HG02678 (cell line): ENCODE measurements around the gene CCDC192.

Source experiments
- ATAC-seq: cut with Tn5 transposase; IDR thresholded peaks from one replicate; pipeline ENCODE4 v1.9.1; 2021; ENCODE audit warnings: mild to moderate bottlenecking, moderate library complexity; ENCODE audit not compliant: unreplicated experiment

CCDC192 gene

GRCh38 chr5:127872494-127872893 is 169.3 kb downstream of the CCDC192 start:
- no peak for ATAC-seq

DNA sequence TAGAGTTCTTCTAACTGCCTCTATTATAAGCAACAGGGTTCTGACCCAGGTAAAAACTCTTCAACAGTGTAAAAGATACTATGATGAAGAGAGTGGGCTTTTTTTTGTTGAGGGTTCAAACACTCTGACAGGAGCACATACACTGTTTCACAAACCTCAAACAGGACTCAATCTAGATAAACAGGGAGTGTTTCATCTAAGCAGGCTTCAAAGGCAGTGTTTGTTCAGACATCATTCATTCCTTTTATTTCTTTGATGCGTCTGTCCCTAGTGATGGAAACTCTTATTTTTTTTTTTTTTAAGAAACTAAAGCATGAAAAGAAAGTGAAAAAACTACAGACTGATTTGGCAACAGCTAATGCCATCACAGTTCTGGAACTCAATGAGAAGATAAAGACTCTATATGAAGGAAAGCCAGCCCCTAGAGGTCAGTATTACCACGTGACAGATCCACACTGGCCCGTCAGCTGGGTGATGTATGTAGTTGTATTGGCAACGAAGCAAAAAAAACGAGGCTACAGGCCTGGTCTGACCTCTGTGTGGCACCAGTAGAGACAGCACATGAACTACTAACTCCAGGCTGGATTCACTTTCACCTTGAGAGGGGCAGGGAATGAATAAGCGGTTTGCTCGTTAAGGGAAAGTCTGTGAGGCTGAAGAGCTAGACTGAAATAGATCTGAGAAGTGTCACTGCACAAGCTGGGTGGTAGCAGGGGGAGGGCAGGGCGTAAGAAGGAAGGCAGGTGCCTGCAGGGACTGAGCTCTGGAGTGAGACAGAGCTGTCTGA is 172.2 kb downstream of the CCDC192 start:
- peak; percentile 85 for ATAC-seq

DNA sequence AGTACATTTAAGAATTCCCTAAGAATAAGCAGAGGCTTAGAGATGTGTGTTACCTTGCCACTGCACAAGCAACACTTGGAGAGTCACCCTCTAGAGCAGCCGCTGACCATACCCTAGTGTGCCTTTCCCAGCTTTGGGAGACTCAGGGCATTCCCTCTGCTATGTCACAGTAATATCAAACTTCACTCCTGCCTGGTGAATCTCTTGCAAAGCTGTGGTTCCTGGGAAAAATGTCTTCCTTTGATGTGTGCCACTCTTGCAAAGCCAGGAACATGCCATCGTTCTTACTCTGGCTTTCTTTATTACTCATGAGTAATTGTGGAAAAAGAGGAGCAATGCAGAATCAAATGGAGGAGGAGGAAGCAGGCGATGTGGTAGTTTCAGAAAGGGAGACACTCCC is 173.2 kb downstream of the CCDC192 start:
- no peak for ATAC-seq

- ATAC-seq, result no peak
Observed at GRCh38 chr5:127878174-127878750, 175.1 kb downstream of the CCDC192 start.

GRCh38 chr5:127884416-127884815 is 181.2 kb downstream of the CCDC192 start:
- no peak for ATAC-seq

GRCh38 chr5:127885176-127885575 is 182.0 kb downstream of the CCDC192 start:
- no peak for ATAC-seq

GRCh38 chr5:127886081-127886480 is 182.9 kb downstream of the CCDC192 start:
- no peak for ATAC-seq

- no peak for ATAC-seq
Observed at GRCh38 chr5:127887282-127887681, 184.1 kb downstream of the CCDC192 start.

DNA sequence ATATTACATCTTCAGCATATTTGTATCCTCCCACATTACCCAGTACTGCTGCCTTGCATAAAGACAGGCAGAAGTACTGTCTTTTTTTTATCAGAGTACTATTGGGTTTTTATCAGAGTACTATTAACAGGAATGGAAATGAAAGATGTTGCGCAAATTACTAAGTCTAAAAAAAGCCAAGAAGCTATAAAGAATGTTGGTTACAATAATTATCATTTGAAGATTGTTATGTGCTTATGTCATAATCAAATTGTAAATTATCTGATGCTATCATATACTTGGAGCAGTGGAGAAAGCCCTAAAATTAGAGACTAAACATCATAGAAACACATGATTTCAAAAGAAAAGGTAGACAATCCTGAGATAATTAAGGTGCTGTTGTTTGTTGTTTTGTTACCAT is 188.8 kb downstream of the CCDC192 start:
- no peak for ATAC-seq

GRCh38 chr5:127892467-127893207 is 189.4 kb downstream of the CCDC192 start:
- ATAC-seq, result no peak

GRCh38 chr5:127893232-127893631 is 190.0 kb downstream of the CCDC192 start:
- ATAC-seq, result no peak

GRCh38 chr5:127894461-127894860 is 191.3 kb downstream of the CCDC192 start:
- no peak for ATAC-seq

- no peak for ATAC-seq
Observed at GRCh38 chr5:127898551-127899213, 195.5 kb downstream of the CCDC192 start.

DNA sequence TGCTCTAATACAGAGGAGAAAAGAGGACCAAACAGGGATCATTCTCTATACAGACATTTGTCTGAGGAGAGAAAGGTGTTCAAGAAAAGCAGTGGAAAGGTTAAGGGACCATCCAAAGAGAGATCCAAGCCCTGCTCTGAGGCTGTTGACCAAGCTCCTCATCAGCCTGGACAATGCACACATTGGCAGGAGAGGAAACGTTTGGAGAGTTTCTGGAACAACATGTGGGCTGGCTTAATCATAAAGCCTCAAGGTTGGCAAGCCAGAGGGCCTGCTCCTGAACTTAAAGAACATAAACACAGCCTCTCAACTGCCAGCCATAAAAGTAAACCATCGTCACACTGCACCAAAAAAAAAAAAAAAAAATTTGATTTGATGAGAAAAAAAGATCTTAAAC is 196.0 kb downstream of the CCDC192 start:
- ATAC-seq, result no peak

- ATAC-seq, result peak; percentile 59
Observed at GRCh38 chr5:127906562-127907204, 203.5 kb downstream of the CCDC192 start.

- no peak for ATAC-seq
Observed at GRCh38 chr5:127907907-127908306, 204.7 kb downstream of the CCDC192 start.

DNA sequence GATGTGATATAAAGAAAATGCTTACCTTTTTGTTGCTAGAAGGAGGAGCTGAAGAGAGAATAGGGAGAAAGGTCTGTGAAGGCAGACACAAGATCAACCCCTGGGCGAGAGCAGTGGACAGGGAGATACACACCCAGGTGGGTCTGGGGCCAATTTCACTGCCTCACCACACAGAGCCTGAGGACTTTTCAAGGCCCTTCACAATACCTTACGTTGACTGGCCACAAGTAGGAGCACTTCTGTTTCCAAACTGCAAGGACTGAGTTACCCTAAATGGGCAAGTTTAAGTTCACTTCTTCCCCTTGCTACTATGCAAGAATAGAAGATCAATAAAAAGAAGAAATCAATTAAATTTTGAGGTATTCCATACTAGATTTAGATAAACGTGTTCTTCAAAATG is 205.9 kb downstream of the CCDC192 start:
- ATAC-seq, result peak; percentile 80

DNA sequence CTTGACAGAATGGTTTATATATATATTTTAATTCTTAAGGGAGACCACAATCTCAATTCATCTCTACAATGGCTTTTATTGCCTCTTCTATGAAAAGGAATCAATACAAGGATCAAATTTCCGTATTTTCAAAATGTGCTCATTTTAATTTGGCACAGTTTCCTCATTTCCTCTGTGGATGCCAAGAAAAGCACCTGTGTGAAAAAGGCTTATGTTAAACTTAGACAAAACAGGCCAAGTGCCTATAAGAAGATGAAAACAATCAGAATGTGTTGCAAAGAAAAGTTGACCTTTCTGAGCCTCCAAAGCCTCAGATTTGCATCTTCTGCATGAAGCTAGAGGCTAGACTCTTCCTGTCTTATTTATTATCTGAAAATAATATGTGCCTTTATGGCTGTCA is 206.6 kb downstream of the CCDC192 start:
- no peak for ATAC-seq

GRCh38 chr5:127910307-127910956 is 207.2 kb downstream of the CCDC192 start:
- no peak for ATAC-seq

DNA sequence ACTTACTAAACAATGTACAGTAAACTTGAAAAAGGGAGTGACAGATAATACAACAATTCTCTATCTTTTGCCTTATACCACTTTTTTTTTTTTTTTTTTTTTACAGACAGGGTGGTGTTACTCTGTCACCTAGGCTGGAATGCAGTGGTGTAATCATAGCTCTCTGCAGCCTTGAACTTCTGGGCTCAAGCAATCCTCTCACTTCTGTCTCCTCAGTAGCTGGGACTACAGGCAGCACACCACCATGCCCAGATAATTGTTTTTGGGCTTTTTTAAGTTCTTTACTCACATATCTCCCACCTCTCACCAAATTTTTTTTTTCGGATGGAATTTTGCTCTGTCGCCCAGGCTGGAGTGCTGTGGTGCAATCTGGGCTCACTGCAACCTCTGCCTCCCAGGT is 208.4 kb downstream of the CCDC192 start:
- no peak for ATAC-seq
